ENCODE results near the gene SSBP3. TPM values are rescaled to one million over a fixed set of nuclear protein-coding genes. Genes with fewer than 3 reads are reported as not detected.

Gene SSBP3
- total and polyA plus RNA-seq, 2 of the 13 experiments (the other 11 are each of a cell fraction or from before 2014, with no cell fraction given): 8.5 to 17.6 TPM

DNA sequence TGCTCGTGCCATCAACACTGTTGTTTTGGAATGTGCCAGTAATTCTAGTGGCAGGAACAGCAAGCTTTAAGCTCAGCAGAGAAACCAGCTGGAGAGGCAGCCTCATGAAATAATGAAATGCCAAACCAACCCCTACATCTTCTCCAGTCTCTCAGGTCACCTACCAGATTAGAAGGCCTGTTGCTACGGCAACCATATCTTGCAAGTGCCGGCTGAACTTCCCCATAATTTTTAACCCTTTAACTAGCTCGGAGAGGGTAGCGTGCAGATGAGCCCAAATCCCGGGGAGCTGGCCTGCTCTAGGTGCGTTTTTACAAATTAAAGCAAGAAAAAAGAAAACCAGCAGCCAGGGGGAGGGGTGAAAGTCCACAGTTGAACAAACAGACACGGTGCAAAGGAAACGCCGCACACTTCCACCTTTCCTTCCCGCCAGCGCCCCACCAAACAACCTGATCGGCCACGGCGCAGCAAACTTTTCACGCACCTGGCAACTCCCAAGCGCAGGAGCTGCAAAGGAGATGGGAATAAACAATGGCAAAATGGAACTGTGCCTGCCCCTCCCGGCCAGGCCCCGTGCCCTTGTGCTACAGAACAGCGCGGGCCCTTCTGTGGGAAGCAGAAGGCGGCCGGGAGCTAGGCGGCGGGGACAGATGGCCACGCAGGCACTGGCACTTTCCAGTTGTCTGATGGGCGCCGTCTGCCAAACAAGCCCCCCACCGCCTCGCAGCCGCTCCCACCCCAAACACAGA lies 50.1 kb downstream of the SSBP3 start (continued):
- TF ChIP-seq, protein P1, sequence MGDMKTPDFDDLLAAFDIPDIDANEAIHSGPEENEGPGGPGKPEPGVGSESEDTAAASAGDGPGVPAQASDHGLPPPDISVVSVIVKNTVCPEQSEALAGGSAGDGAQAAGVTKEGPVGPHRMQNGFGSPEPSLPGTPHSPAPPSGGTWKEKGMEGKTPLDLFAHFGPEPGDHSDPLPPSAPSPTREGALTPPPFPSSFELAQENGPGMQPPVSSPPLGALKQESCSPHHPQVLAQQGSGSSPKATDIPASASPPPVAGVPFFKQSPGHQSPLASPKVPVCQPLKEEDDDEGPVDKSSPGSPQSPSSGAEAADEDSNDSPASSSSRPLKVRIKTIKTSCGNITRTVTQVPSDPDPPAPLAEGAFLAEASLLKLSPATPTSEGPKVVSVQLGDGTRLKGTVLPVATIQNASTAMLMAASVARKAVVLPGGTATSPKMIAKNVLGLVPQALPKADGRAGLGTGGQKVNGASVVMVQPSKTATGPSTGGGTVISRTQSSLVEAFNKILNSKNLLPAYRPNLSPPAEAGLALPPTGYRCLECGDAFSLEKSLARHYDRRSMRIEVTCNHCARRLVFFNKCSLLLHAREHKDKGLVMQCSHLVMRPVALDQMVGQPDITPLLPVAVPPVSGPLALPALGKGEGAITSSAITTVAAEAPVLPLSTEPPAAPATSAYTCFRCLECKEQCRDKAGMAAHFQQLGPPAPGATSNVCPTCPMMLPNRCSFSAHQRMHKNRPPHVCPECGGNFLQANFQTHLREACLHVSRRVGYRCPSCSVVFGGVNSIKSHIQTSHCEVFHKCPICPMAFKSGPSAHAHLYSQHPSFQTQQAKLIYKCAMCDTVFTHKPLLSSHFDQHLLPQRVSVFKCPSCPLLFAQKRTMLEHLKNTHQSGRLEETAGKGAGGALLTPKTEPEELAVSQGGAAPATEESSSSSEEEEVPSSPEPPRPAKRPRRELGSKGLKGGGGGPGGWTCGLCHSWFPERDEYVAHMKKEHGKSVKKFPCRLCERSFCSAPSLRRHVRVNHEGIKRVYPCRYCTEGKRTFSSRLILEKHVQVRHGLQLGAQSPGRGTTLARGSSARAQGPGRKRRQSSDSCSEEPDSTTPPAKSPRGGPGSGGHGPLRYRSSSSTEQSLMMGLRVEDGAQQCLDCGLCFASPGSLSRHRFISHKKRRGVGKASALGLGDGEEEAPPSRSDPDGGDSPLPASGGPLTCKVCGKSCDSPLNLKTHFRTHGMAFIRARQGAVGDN (CRISPR knock-in tag; IDR thresholded peaks at IDR 0.05): peak; percentile 87
- TF ChIP-seq KDM1A (CRISPR knock-in tag; IDR thresholded peaks at IDR 0.05) (no peak), GABPA (IDR thresholded peaks at IDR 0.05; ENCODE audit: low read depth, low read length) (no peak), GABPA (CRISPR knock-in tag; IDR thresholded peaks at IDR 0.05; ENCODE audit: low read depth) (no peak), RARG (CRISPR knock-in tag; IDR thresholded peaks at IDR 0.05; ENCODE audit: low read depth) (no peak), CHD4 (IDR thresholded peaks at IDR 0.05; ENCODE audit: borderline replicate concordance, low read length) (no peak), MED13 (CRISPR knock-in tag; IDR thresholded peaks at IDR 0.05) (no peak), NR2F1 (CRISPR knock-in tag; IDR thresholded peaks at IDR 0.05) (no peak), NCOR1 (IDR thresholded peaks at IDR 0.05; ENCODE audit: borderline replicate concordance, low read length) (0 out of 2 replicates have a peak, but pooled peaks have one; percentile 40), HOXA3 (CRISPR knock-in tag; IDR thresholded peaks at IDR 0.05) (peak; percentile 58; the same call in 1 of the 2 replicates), ZSCAN22 (CRISPR knock-in tag; IDR thresholded peaks at IDR 0.05) (no peak), ISL2 (CRISPR knock-in tag; IDR thresholded peaks at IDR 0.05) (0 out of 2 replicates have a peak, but pooled peaks have one; percentile 41), ZNF136 (CRISPR knock-in tag; IDR thresholded peaks at IDR 0.05; ENCODE audit: low read depth) (no peak)
- TF ChIP-seq, protein P2, sequence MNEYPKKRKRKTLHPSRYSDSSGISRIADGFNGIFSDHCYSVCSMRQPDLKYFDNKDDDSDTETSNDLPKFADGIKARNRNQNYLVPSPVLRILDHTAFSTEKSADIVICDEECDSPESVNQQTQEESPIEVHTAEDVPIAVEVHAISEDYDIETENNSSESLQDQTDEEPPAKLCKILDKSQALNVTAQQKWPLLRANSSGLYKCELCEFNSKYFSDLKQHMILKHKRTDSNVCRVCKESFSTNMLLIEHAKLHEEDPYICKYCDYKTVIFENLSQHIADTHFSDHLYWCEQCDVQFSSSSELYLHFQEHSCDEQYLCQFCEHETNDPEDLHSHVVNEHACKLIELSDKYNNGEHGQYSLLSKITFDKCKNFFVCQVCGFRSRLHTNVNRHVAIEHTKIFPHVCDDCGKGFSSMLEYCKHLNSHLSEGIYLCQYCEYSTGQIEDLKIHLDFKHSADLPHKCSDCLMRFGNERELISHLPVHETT (CRISPR knock-in tag; conservative IDR thresholded peaks at IDR 0.05): no peak
- TF ChIP-seq, protein P3, sequence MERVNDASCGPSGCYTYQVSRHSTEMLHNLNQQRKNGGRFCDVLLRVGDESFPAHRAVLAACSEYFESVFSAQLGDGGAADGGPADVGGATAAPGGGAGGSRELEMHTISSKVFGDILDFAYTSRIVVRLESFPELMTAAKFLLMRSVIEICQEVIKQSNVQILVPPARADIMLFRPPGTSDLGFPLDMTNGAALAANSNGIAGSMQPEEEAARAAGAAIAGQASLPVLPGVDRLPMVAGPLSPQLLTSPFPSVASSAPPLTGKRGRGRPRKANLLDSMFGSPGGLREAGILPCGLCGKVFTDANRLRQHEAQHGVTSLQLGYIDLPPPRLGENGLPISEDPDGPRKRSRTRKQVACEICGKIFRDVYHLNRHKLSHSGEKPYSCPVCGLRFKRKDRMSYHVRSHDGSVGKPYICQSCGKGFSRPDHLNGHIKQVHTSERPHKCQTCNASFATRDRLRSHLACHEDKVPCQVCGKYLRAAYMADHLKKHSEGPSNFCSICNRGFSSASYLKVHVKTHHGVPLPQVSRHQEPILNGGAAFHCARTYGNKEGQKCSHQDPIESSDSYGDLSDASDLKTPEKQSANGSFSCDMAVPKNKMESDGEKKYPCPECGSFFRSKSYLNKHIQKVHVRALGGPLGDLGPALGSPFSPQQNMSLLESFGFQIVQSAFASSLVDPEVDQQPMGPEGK (CRISPR knock-in tag; IDR thresholded peaks at IDR 0.05): 0 out of 2 replicates have a peak, but pooled peaks have one; percentile 14
- TF ChIP-seq, protein P4, sequence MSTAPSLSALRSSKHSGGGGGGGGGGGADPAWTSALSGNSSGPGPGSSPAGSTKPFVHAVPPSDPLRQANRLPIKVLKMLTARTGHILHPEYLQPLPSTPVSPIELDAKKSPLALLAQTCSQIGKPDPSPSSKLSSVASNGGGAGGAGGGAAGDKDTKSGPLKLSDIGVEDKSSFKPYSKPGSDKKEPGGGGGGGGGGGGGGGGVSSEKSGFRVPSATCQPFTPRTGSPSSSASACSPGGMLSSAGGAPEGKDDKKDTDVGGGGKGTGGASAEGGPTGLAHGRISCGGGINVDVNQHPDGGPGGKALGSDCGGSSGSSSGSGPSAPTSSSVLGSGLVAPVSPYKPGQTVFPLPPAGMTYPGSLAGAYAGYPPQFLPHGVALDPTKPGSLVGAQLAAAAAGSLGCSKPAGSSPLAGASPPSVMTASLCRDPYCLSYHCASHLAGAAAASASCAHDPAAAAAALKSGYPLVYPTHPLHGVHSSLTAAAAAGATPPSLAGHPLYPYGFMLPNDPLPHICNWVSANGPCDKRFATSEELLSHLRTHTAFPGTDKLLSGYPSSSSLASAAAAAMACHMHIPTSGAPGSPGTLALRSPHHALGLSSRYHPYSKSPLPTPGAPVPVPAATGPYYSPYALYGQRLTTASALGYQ (CRISPR knock-in tag; IDR thresholded peaks at IDR 0.05): no peak
- TF ChIP-seq, protein P5, sequence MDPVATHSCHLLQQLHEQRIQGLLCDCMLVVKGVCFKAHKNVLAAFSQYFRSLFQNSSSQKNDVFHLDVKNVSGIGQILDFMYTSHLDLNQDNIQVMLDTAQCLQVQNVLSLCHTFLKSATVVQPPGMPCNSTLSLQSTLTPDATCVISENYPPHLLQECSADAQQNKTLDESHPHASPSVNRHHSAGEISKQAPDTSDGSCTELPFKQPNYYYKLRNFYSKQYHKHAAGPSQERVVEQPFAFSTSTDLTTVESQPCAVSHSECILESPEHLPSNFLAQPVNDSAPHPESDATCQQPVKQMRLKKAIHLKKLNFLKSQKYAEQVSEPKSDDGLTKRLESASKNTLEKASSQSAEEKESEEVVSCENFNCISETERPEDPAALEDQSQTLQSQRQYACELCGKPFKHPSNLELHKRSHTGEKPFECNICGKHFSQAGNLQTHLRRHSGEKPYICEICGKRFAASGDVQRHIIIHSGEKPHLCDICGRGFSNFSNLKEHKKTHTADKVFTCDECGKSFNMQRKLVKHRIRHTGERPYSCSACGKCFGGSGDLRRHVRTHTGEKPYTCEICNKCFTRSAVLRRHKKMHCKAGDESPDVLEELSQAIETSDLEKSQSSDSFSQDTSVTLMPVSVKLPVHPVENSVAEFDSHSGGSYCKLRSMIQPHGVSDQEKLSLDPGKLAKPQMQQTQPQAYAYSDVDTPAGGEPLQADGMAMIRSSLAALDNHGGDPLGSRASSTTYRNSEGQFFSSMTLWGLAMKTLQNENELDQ (CRISPR knock-in tag; IDR thresholded peaks at IDR 0.05; ENCODE audit: borderline replicate concordance): no peak
